HepG2 (cell line): ENCODE data around the gene IL6ST. TPM values are rescaled to one million over a fixed set of nuclear protein-coding genes. Genes with fewer than 3 reads are reported as not detected.
A peak's percentile ranks its signal among the peaks of the same experiment; 100 is the strongest.

ENCODE experiments used
- DDIT3 ChIP-seq: sonication (generic); formaldehyde crosslinking; IDR thresholded peaks from 2 replicates; pipeline ENCODE4 v1.4.0; 2020; ENCODE audit warnings: mild to moderate bottlenecking, missing genetic modification reagents
- ETS1 ChIP-seq: sonication (generic); formaldehyde crosslinking; IDR thresholded peaks from 2 replicates; pipeline ENCODE4 v1.4.0; 2020; ENCODE audit warnings: missing genetic modification reagents
- FOXM1 ChIP-seq: sonication (generic); formaldehyde crosslinking; IDR thresholded peaks from 2 replicates; pipeline ENCODE4 v1.5.0; 2020; ENCODE audit warnings: missing genetic modification reagents
- GABPA ChIP-seq, 2 experiments: IDR thresholded peaks; 2 replicates each; pipeline ENCODE4 v1.6.1; 2011 to 2016; ENCODE audit warnings: low read depth in 2 of 2, low read length in 1 of 2, missing biosample characterization in 1 of 2, missing genetic modification characterization in 1 of 2
- GMEB2 ChIP-seq: IDR thresholded peaks from 2 replicates; pipeline ENCODE4 v1.6.1; 2016; ENCODE audit warnings: missing biosample characterization, missing genetic modification reagents, low read depth
- HCFC1 ChIP-seq: fragments of 150-350 bp; IDR thresholded peaks from 2 replicates; pipeline ENCODE4 v1.6.1; 2014; ENCODE audit warnings: low read depth, low read length
- KMT2B ChIP-seq: IDR thresholded peaks from 2 replicates; pipeline ENCODE4 v1.6.1; 2016; ENCODE audit warnings: missing genetic modification reagents, missing compliant biosample characterization
- LRRFIP1 ChIP-seq: sonication (generic); formaldehyde crosslinking; conservative IDR thresholded peaks from 2 replicates; pipeline ENCODE4 v1.4.0; 2020; ENCODE audit warnings: missing genetic modification reagents
- MLLT10 ChIP-seq: sonication (generic); formaldehyde crosslinking; IDR thresholded peaks from 2 replicates; pipeline ENCODE4 v1.4.0; 2020; ENCODE audit warnings: missing genetic modification reagents
- PCBP2 ChIP-seq: fragments of 200-400 bp; formaldehyde crosslinking; optimal IDR thresholded peaks from 2 replicates; pipeline ENCODE3; 2018; ENCODE audit warnings: low read length, low read depth; ENCODE audit not compliant: poor library complexity, severe bottlenecking
- RNF219 ChIP-seq: sonication (generic); formaldehyde crosslinking; IDR thresholded peaks from 2 replicates; pipeline ENCODE4 v1.5.0; 2020; ENCODE audit warnings: mild to moderate bottlenecking, missing genetic modification reagents
- SALL2 ChIP-seq: sonication (generic); formaldehyde crosslinking; IDR thresholded peaks from 2 replicates; pipeline ENCODE4 v1.8.1; 2023; ENCODE audit warnings: mild to moderate bottlenecking, missing genetic modification reagents, inconsistent platforms
- TAF15 ChIP-seq: fragments of 200-400 bp; formaldehyde crosslinking; IDR thresholded peaks from one replicate; pipeline ENCODE4 v1.6.1; 2018; ENCODE audit warnings: mild to moderate bottlenecking, low read depth, low read length; ENCODE audit not compliant: poor library complexity, severe bottlenecking
- TRIM22 ChIP-seq: fragments of 450-650 bp; IDR thresholded peaks from 2 replicates; pipeline ENCODE4 v1.6.1; 2017
- U2AF2 ChIP-seq: fragments of 200-400 bp; formaldehyde crosslinking; IDR thresholded peaks from 2 replicates; pipeline ENCODE4 v1.6.1; 2017; ENCODE audit warnings: low read depth, mild to moderate bottlenecking, low read length
- ZNF24 ChIP-seq: fragments of 450-650 bp; IDR thresholded peaks from 2 replicates; pipeline ENCODE4 v1.6.1; 2017; ENCODE audit warnings: antibody characterized with exemption, mild to moderate bottlenecking
- ZNF616 ChIP-seq: sonication (generic); formaldehyde crosslinking; IDR thresholded peaks from 2 replicates; pipeline ENCODE4 v1.5.0; 2020; ENCODE audit warnings: low read depth, mild to moderate bottlenecking, missing genetic modification reagents
- ZNF788 ChIP-seq: sonication (generic); formaldehyde crosslinking; IDR thresholded peaks from 2 replicates; pipeline ENCODE4 v1.5.0; 2020; ENCODE audit warnings: mild to moderate bottlenecking, missing genetic modification reagents, borderline replicate concordance
- ZNF841 ChIP-seq: sonication (generic); formaldehyde crosslinking; IDR thresholded peaks from 2 replicates; pipeline ENCODE4 v1.8.1; 2023; ENCODE audit warnings: missing genetic modification reagents, borderline replicate concordance
- polyA plus RNA-seq, 8 experiments: library from polyadenylated mRNA; depleted of rRNA in 3 of 8; stranded (reverse) in 7 of 8; unstranded in 1 of 8; fragments of >200 nt; fragmentation: Illumina TruSeq in 4 of 8; extraction: Trizol in 4 of 8; gene quantifications; 2 replicates each; pipeline versions ENCODE4 v1.2.1 to v1.2.3, GENCODE V29; 2011 to 2016; ENCODE audit warnings: low read depth in 4 of 8, missing spikeins in 1 of 8, mixed read lengths in 1 of 8; ENCODE audit not compliant: insufficient read depth in 1 of 8
- total RNA-seq, 5 experiments: library from RNA; depleted of rRNA; stranded (reverse); fragments of >200 nt; fragmentation: Illumina TruSeq; extraction: Trizol; gene quantifications; 2 replicates each; pipeline ENCODE4 v1.2.3, GENCODE V29; 2016; ENCODE audit warnings: low read depth in 1 of 5

IL6ST gene
- total and polyA plus RNA-seq, 2 of the 13 experiments (the other 11 are each of a cell fraction or from before 2014, with no cell fraction given): 66.6 to 166 TPM

- TF ChIP-seq FOXM1 (CRISPR knock-in tag) (no peak), TRIM22 (no peak), RNF219 (no peak), HCFC1 (no peak), ZNF788 (CRISPR knock-in tag) (peak; percentile 68; the same call in 1 of the 2 replicates), SALL2 (peak; percentile 48), GMEB2 (CRISPR knock-in tag) (peak; percentile 45; the same call in 1 of the 2 replicates), TAF15 (peak; percentile 93), ZNF616 (CRISPR knock-in tag) (peak; percentile 69; the same call in 1 of the 2 replicates), LRRFIP1 (no peak), DDIT3 (CRISPR knock-in tag) (no peak), KMT2B (peak; percentile 69; the same call in 1 of the 2 replicates), ZNF24 (no peak), PCBP2 (no peak), MLLT10 (CRISPR knock-in tag) (no peak), ZNF841 (CRISPR knock-in tag) (no peak), U2AF2 (no peak), ETS1 (no peak), GABPA (IDR thresholded peaks at IDR 0.05; ENCODE audit: low read depth, low read length) (0 out of 2 replicates have a peak, but pooled peaks have one; percentile 23), GABPA (CRISPR knock-in tag; IDR thresholded peaks at IDR 0.05; ENCODE audit: low read depth) (peak; percentile 64; the same call in 1 of the 2 replicates)
Observed at GRCh38 chr5:55994998-55995914, 493 bp upstream of the IL6ST start (continued).
